ENCODE results near the gene RCSD1. TPM values are rescaled to one million over a fixed set of nuclear protein-coding genes. Genes with fewer than 3 reads are reported as not detected.

RCSD1 gene
- total and polyA plus RNA-seq, 2 of the 4 experiments (the other 2 are of a cell fraction), result 0.03 TPM; not detected in 1

- Histone ChIP-seq H3K9me1 (ENCODE audit: insufficient read depth, low read length) (peaks cover 24% of the 10 kb centered on the region), H3K27me3 (ENCODE audit: control insufficient read depth, insufficient read depth, low read length) (no peaks in the 10 kb centered on the region), H3K56ac (ENCODE audit: extremely low read depth, insufficient read depth, low read length) (no peak overlapping the region; the same call in 1 of the 2 replicates), H3K4ac (ENCODE audit: low read depth, low read length) (no peak overlapping the region), H2BK15ac (ENCODE audit: low read depth, low read length) (no peak overlapping the region), H4K8ac (ENCODE audit: low read depth in 2 of 2, low read length in 2 of 2) (no peak overlapping the region), H3K79me1 (ENCODE audit: low read depth in 1 of 2, low read length in 2 of 2) (peaks cover 23 to 64% of the 10 kb centered on the region in 2 experiments), H3K4me2 (ENCODE audit: low read depth, low read length) (peak overlapping the region; percentile 42; the same call in 1 of the 2 replicates), H4K91ac (ENCODE audit: insufficient read depth, low read depth, low read length) (no peak overlapping the region), H3K9ac (ENCODE audit: low read depth, low read length) (no peak overlapping the region), H2AK5ac (ENCODE audit: low read depth, low read length) (no peak overlapping the region), H3K27ac (ENCODE audit: insufficient read depth, low read length) (no peak overlapping the region), H3K23ac (ENCODE audit: low read depth, low read length) (no peak overlapping the region), H3K36me3 (ENCODE audit: control insufficient read depth, insufficient read depth, low read length) (no peaks in the 10 kb centered on the region), H3K18ac (ENCODE audit: low read depth, low read length) (peak overlapping the region; percentile 60; the same call in 1 of the 2 replicates), H3K14ac (replicated peaks; ENCODE audit: low read depth, low read length) (no peak overlapping the region), H3K9me3 (ENCODE audit: control insufficient read depth, insufficient read depth, low read length) (no peaks in the 10 kb centered on the region), H2BK20ac (ENCODE audit: low read depth, low read length) (no peak overlapping the region), H4K5ac (ENCODE audit: low read depth, low read length) (peak overlapping the region; percentile 11; the same call in 1 of the 2 replicates), H2AK9ac (replicated peaks; ENCODE audit: low read depth, low read length, poor library complexity) (no peak overlapping the region), H3K4me1 (ENCODE audit: control insufficient read depth, insufficient read depth, low read length) (peaks cover 18% of the 10 kb centered on the region), H4K20me1 (ENCODE audit: insufficient read depth, low read length) (peaks cover 59% of the 10 kb centered on the region), H2BK5ac (ENCODE audit: low read depth, low read length, poor library complexity, severe bottlenecking) (no peak overlapping the region), H2BK120ac (ENCODE audit: low read depth, low read length) (no peak overlapping the region), H2AFZ (replicated peaks; ENCODE audit: low read length, poor library complexity) (no peak overlapping the region), H3K4me3 (ENCODE audit: insufficient read depth, low read depth, low read length) (no peak overlapping the region)
- TF ChIP-seq RFX5 (IDR thresholded peaks at IDR 0.05; ENCODE audit: low read depth, low read length), result no peak
- TF ChIP-seq RCOR1 (IDR thresholded peaks at IDR 0.05; ENCODE audit: insufficient replicate concordance, low read length), result no peak
- TF ChIP-seq ELK1 (IDR thresholded peaks at IDR 0.05; ENCODE audit: borderline replicate concordance, low read depth, low read length), result no peak
- peak; percentile 99 for TF ChIP-seq MAFK (IDR thresholded peaks at IDR 0.05; ENCODE audit: low read depth, low read length)
- no peak for TF ChIP-seq RAD21 (IDR thresholded peaks at IDR 0.05; ENCODE audit: low read length)
- no peak for TF ChIP-seq CHD1 (IDR thresholded peaks at IDR 0.05; ENCODE audit: low read depth, low read length)
- no peak for TF ChIP-seq MXI1 (IDR thresholded peaks at IDR 0.05; ENCODE audit: borderline replicate concordance, low read depth, low read length)
- no peak for TF ChIP-seq SMC3 (IDR thresholded peaks at IDR 0.05; ENCODE audit: low read depth, low read length)
- TF ChIP-seq NFE2L2 (IDR thresholded peaks at IDR 0.05; ENCODE audit: low read depth, low read length), result peak; percentile 82
- TF ChIP-seq POLR2A (IDR thresholded peaks at IDR 0.05; ENCODE audit: low read depth, low read length), result no peak
- no peak for TF ChIP-seq BHLHE40 (IDR thresholded peaks at IDR 0.05; ENCODE audit: low read depth, low read length)
- no peak for TF ChIP-seq USF2 (IDR thresholded peaks at IDR 0.05; ENCODE audit: low read depth, low read length)
- no peak for TF ChIP-seq FOS (IDR thresholded peaks at IDR 0.05; ENCODE audit: low read depth, low read length)
- no peak for TF ChIP-seq CEBPB (IDR thresholded peaks at IDR 0.05; ENCODE audit: low read depth, low read length)
- WGBS, 2 experiments (ENCODE audit: extremely low coverage in 2 of 2, insufficient read length in 1 of 2), result no CpG with 5 or more reads among the region's 1 CpG
- no TSS peak for BruUV-seq (replicated peaks)
- in situ Hi-C loops (cut with MboI; ENCODE audit: low sequenced_read_pairs), result no loop called here
- ChIA-PET POLR2A (ENCODE audit: unreplicated experiment) (no interaction called here), CTCF (interaction anchor here (1.0 kb wide), 1 partner anchor 48 kb away, joined by 3 read pairs; no protein-coding TSS in a partner anchor)
- intact Hi-C loops (cut with micrococcal nuclease), result no loop called here
- dilution Hi-C loops (cut with HindIII; ENCODE audit: low sequenced_read_pairs, unreplicated experiment), result no loop called here
- DNase-seq, result peak; percentile 58
- peak; percentile 38; the same call in 1 of the 2 replicates for ATAC-seq (ENCODE audit: low read depth)
Measured at GRCh38 chr1:167747988-167748387, 118.0 kb downstream of the RCSD1 start.

Data from IMR-90 (cell line).